ENCODE measurements around the gene GALNS.

The GALNS gene

GRCh38 chr16:88806491-88807111, 50.1 kb downstream of the GALNS start:
- TF ChIP-seq, protein P1, sequence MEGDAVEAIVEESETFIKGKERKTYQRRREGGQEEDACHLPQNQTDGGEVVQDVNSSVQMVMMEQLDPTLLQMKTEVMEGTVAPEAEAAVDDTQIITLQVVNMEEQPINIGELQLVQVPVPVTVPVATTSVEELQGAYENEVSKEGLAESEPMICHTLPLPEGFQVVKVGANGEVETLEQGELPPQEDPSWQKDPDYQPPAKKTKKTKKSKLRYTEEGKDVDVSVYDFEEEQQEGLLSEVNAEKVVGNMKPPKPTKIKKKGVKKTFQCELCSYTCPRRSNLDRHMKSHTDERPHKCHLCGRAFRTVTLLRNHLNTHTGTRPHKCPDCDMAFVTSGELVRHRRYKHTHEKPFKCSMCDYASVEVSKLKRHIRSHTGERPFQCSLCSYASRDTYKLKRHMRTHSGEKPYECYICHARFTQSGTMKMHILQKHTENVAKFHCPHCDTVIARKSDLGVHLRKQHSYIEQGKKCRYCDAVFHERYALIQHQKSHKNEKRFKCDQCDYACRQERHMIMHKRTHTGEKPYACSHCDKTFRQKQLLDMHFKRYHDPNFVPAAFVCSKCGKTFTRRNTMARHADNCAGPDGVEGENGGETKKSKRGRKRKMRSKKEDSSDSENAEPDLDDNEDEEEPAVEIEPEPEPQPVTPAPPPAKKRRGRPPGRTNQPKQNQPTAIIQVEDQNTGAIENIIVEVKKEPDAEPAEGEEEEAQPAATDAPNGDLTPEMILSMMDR (IDR thresholded peaks at IDR 0.05): no peak
- H3K27ac ChIP-seq: no peak overlapping the region
- no peak for DNase-seq (ENCODE audit: low spot score)
- no peak overlapping the region for H3K4me3 ChIP-seq

- H3K27ac ChIP-seq: no peak overlapping the region
- no peak for DNase-seq (ENCODE audit: low spot score)
- TF ChIP-seq, protein P1 (IDR thresholded peaks at IDR 0.05): no peak
- no peak overlapping the region for H3K4me3 ChIP-seq
Measured at GRCh38 chr16:88805887-88806393, 50.8 kb downstream of the GALNS start.

DNA sequence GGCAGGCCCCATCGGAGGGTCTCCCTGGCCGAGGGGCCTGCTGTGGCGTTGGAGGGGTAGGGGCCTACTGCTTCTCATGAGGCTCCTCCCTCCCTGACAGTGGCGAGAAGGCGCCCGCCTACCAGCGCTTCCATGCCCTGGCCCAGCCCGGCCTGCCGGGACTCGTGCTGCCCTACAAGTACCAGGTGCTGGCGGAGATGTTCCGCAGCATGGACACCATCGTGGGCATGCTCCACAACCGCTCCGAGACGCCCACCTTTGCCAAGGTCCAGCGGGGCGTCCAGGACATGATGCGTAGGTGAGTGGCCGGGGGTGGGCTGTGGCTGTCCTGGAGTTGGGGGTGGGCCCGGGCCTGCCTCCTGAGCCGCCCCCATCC, 51.4 kb downstream of the GALNS start:
- no peak for DNase-seq (ENCODE audit: low spot score)
- TF ChIP-seq, protein P1 (IDR thresholded peaks at IDR 0.05): no peak
- H3K27ac ChIP-seq: no peak overlapping the region
- no peak overlapping the region for H3K4me3 ChIP-seq

DNA sequence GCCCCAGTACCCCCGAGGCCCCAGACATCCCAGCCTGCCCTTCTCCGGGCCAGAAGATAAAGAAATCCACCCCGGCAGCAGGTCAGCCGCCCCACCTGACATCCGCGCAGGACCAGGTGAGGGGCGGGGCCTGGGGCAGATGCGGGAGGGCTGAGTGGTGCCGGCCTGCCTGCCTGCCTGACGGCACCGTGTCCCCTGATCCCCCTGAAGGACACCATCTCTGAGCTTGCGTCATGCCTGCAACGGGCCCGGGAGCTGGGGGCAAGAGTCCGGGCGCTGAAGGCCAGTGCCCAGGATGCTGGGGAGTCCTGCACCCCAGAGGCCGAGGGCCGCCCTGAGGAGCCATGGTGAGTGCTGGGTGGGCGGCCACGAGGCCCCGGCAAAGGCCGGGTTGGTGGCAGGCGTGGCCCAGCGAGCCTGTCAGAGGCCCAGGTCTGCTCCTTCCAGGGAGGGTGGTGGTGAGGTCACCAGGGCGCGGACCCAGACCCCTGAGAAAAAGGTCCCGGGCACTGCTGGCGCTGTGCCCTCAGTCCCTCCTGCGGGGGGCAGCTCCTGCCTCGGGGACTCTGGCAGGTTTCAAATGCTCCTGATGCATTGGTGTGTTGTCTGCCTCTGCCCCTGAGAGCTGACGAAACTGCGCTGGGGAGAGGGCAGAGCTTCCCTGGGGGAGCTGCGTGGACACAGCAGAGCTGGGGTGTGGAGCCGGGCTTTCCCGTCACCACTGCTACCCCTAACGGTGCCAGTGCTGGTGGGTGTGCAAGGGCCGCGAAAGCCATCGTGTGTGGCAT, 52.0 kb downstream of the GALNS start:
- peak overlapping the region; percentile 15 for H3K4me3 ChIP-seq

GRCh38 chr16:88804173-88804551, 52.6 kb downstream of the GALNS start:
- TF ChIP-seq, protein P1 (IDR thresholded peaks at IDR 0.05): no peak
- Histone ChIP-seq H3K4me3 (peak overlapping the region; percentile 67), H3K27ac (no peak overlapping the region)
- DNase-seq (ENCODE audit: low spot score): no peak

More for the DNA sequence above, 52.0 kb downstream of the GALNS start:
- TF ChIP-seq, protein P1 (IDR thresholded peaks at IDR 0.05): no peak
- no peak overlapping the region for H3K27ac ChIP-seq
- no peak for DNase-seq (ENCODE audit: low spot score)

DNA sequence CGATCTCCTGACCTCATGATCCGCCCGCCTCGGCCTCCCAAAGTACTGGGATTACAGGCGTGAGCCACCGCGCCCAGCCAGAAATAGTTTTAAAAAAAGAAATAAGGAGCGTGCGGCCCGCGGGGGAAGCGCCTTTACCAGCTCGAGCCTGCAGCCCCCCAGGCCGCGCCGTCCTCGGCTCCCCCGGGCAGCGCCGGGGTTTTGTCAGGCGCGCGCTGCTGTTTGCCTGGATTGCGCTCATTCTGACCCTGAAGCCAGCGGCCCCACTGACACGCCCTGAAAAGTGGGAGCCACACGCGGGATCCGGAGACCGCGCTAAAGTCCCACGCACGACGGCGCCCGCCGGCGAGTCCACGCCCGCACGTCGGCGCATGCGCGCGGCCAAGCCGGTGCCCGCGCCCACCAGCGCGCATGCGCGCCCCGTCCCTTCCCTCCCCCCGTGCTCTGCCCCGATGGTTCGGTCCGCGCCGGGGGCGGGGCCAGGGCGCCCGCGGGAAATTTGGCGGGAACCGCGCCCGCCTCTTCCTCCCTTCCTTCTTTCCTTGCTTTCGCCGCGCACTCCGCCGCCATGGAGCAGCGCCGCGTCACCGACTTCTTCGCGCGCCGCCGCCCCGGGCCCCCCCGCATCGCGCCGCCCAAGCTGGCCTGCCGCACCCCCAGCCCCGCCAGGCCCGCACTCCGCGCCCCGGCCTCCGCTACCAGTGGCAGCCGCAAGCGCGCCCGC, 53.3 kb downstream of the GALNS start, which contains the start of gene CDT1:
Gene CDT1 (plus strand): TSS at position 526 of the 724 bp plus-strand sequence. CDS start 43 bp downstream, at position 569.
- DNase-seq (ENCODE audit: low spot score): no peak
- TF ChIP-seq, protein P1 (IDR thresholded peaks at IDR 0.05): no peak
- Histone ChIP-seq H3K4me3 (peak within 1 kb of the TSS; percentile 67), H3K27ac (peak within 1 kb of the TSS in 1 of 2 donors; percentile 60)
